Measurements from ENCODE around the gene HBD.

Gene HBD

GRCh38 chr11:5277807-5278382, 43.6 kb upstream of the HBD start:
- no peak for TF ChIP-seq CTCF (conservative IDR thresholded peaks at IDR 0.05; ENCODE audit: low read depth, low read length)
- H3K4me3 ChIP-seq (ENCODE audit: low read depth, low read length): no peak overlapping the region
- no peak for DNase-seq (ENCODE audit: low read depth)

- TF ChIP-seq CTCF (conservative IDR thresholded peaks at IDR 0.05; ENCODE audit: low read depth, low read length): no peak
- no peak for DNase-seq (ENCODE audit: low read depth)
- no peak overlapping the region for H3K4me3 ChIP-seq (ENCODE audit: low read depth, low read length)
These were observed 42.4 kb upstream of the HBD start for GRCh38 chr11:5276697-5277096.

- TF ChIP-seq CTCF (conservative IDR thresholded peaks at IDR 0.05; ENCODE audit: low read depth, low read length): no peak
- DNase-seq (ENCODE audit: low read depth): no peak
- no peak overlapping the region for H3K4me3 ChIP-seq (ENCODE audit: low read depth, low read length)
These were observed 41.3 kb upstream of the HBD start for GRCh38 chr11:5275369-5276110.

- TF ChIP-seq CTCF (conservative IDR thresholded peaks at IDR 0.05; ENCODE audit: low read depth, low read length): no peak
- DNase-seq (ENCODE audit: low read depth): no peak
- H3K4me3 ChIP-seq (ENCODE audit: low read depth, low read length): no peak overlapping the region
These were observed 40.1 kb upstream of the HBD start for GRCh38 chr11:5274395-5274794.

- no peak overlapping the region for H3K4me3 ChIP-seq (ENCODE audit: low read depth, low read length)
- no peak for DNase-seq (ENCODE audit: low read depth)
- no peak for TF ChIP-seq CTCF (conservative IDR thresholded peaks at IDR 0.05; ENCODE audit: low read depth, low read length)
These were observed 38.2 kb upstream of the HBD start for GRCh38 chr11:5272395-5273017.

GRCh38 chr11:5269715-5270147, 35.4 kb upstream of the HBD start, which contains the start of gene HBE1:
HBE1 (minus strand) TSS chr11:5269945; CDS start chr11:5269890, 55 bp downstream.
- no peak for DNase-seq (ENCODE audit: low read depth)
- H3K4me3 ChIP-seq (ENCODE audit: low read depth, low read length): no peak within 1 kb of the TSS
- TF ChIP-seq CTCF (conservative IDR thresholded peaks at IDR 0.05; ENCODE audit: low read depth, low read length): no peak

Measured in choroid plexus epithelial cell (primary cell).